ENCODE measurements around the gene MED12L. TPM values are rescaled to one million over a fixed set of nuclear protein-coding genes. Genes with fewer than 3 reads are reported as not detected.
"Not testable (repeated sequence)": the region's sequence is repeated elsewhere in the genome, so short reads cannot be mapped to it uniquely, and the experiment has no call there.

MED12L gene
- total and polyA plus RNA-seq, 8 donors, result 0.08 to 0.88 (median 0.45) TPM

DNA sequence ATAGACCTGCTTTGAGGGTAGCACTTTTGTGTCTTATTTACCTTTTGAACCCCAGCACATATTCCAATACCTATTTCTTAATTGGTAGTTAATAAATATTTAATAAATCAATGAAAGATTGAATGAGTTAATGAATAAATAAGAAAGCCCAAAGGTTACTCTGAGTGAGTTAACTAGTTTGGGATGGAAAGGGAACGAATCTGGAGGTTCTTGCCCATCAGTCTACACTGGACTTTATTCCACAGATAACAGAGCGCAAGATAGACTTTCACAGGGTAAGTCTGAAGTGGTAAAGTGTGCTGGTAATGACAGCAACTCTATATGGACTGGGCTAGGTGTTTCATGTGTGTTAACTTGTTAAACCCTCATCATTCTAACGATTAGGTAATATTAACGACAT is 33.1 kb upstream of the MED12L start:
- DNase-seq (no peak), FAIRE-seq (no peak), ATAC-seq (no peak)
- TF ChIP-seq, protein P1, sequence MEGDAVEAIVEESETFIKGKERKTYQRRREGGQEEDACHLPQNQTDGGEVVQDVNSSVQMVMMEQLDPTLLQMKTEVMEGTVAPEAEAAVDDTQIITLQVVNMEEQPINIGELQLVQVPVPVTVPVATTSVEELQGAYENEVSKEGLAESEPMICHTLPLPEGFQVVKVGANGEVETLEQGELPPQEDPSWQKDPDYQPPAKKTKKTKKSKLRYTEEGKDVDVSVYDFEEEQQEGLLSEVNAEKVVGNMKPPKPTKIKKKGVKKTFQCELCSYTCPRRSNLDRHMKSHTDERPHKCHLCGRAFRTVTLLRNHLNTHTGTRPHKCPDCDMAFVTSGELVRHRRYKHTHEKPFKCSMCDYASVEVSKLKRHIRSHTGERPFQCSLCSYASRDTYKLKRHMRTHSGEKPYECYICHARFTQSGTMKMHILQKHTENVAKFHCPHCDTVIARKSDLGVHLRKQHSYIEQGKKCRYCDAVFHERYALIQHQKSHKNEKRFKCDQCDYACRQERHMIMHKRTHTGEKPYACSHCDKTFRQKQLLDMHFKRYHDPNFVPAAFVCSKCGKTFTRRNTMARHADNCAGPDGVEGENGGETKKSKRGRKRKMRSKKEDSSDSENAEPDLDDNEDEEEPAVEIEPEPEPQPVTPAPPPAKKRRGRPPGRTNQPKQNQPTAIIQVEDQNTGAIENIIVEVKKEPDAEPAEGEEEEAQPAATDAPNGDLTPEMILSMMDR (IDR thresholded peaks at IDR 0.05), result no peak
- Histone ChIP-seq H3K27me3 (no peaks in the 10 kb centered on the region), H3K9me3 (no peaks in the 10 kb centered on the region), H3K4me3 (no peak overlapping the region), H3K27ac (no peak overlapping the region), H3K4me1 (no peaks in the 10 kb centered on the region), H3K36me3 (no peaks in the 10 kb centered on the region)
- 67 to 70% methylated on average over 4 of the region's 4 CpGs for WGBS, 2 donors
- intact Hi-C loops (cut with DNase I), result no loop called here

DNA sequence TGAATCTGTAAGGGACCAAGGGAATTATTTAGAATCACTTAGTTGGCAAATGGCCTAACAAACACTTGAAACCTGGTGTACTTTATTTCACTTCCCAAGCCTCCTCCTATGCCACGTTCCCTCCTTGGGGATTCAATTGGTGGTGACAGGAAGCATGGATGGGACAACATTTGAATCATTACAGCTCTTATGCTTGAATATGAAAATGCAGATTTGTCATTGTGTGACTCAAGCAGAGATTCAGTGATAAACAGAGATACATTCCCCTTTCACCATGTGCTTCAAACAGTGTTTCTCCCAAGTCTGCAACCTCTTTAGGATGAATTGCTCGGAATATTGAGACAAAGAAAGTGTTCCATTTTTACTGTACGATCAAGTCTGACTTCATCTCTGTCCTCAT is 32.7 kb upstream of the MED12L start:
- WGBS, 2 donors, result 75 to 78% methylated on average over 3 of the region's 3 CpGs
- FAIRE-seq (no peak), DNase-seq (no peak), ATAC-seq (no peak)
- H3K27me3 ChIP-seq, result no peaks in the 10 kb centered on the region
- no peaks in the 10 kb centered on the region for H3K36me3 ChIP-seq
- intact Hi-C loops (cut with DNase I), result no loop called here
- no peaks in the 10 kb centered on the region for H3K4me1 ChIP-seq
- H3K27ac ChIP-seq, result no peak overlapping the region
- H3K9me3 ChIP-seq, result no peaks in the 10 kb centered on the region
- TF ChIP-seq, protein P1 (IDR thresholded peaks at IDR 0.05), result no peak
- no peak overlapping the region for H3K4me3 ChIP-seq

DNA sequence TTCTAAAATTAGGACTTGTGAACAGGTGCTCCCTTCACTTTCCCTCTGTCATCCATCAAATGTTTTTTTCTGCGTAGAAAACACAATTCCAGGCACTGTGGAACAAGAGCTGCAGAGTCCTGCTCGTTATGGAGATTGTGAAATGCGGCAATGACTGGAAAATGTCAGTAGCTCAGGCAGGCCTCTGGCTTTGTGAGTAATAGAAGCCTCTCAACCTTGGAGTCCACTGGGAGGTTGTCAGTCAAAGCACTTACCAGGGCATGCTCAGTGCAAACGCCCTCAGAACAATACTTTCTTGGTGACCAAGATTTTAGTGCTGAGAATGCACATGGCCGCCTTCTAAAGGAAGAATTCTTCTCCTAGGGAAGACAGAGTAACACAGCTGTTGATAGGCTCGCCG is 26.7 kb upstream of the MED12L start:
- no peaks in the 10 kb centered on the region for H3K9me3 ChIP-seq
- TF ChIP-seq, protein P1 (IDR thresholded peaks at IDR 0.05), result no peak
- DNase-seq (no peak), ATAC-seq (no peak), FAIRE-seq (no peak)
- no peak overlapping the region for H3K4me3 ChIP-seq
- no peaks in the 10 kb centered on the region for H3K27me3 ChIP-seq
- intact Hi-C loops (cut with DNase I), result no loop called here
- H3K4me1 ChIP-seq, result no peaks in the 10 kb centered on the region
- no peak overlapping the region for H3K27ac ChIP-seq
- 62 to 66% methylated on average over 7 of the region's 7 CpGs for WGBS, 2 donors
- H3K36me3 ChIP-seq, result no peaks in the 10 kb centered on the region

DNA sequence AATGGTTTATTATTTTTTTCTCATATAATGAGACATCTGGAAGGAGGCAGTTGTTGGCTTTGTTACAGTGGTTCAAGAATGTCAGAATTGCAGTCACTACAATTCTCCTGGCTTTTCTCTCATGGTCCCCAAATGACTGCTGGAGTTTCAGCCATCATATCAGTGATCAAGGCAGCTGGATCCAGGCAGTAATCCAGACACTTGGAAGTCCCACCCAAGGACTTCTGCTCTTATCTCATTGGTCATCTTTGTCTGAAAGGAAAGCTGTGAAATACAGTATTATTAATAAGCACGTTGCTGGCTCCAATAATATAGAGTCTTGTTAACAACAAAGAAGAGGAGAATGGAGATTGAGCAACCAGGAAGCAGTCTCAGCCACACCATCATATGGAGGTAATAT is 22.9 kb upstream of the MED12L start:
- intact Hi-C loops (cut with DNase I), result no loop called here
- H3K27ac ChIP-seq, result no peak overlapping the region
- FAIRE-seq, result no peak

DNA sequence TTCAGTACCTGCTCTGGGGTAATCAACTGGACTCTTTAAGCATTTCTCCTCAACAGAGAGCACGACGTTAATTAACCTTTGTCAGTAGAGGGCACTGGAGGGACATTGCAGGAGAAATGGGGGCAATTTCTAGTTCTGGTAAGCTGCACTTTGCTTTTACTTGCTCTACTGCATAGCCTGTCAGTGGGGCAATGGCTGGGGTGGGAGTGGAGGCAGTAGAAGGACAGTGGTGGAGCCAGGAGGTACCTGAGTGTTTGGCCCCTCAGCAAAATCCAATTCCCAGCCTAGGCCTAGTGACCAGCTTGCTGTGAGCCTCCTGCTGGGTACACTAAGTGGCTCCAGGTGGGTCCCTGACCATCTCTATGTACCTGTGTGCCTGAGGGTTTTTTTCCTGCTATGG is 18.3 kb upstream of the MED12L start:
- 61 to 81% methylated on average over 2 of the region's 2 CpGs for WGBS, 2 donors

More for the DNA sequence above, 22.9 kb upstream of the MED12L start:
- Histone ChIP-seq H3K4me1 (no peaks in the 10 kb centered on the region), H3K36me3 (no peaks in the 10 kb centered on the region), H3K9me3 (no peaks in the 10 kb centered on the region), H3K4me3 (no peak overlapping the region), H3K27me3 (no peaks in the 10 kb centered on the region)
- WGBS, 2 donors, result 11 to 27% methylated on average over 1 of the region's 1 CpG
- TF ChIP-seq, protein P1 (IDR thresholded peaks at IDR 0.05), result no peak
- DNase-seq, result no peak
- ATAC-seq, result no peak

DNA sequence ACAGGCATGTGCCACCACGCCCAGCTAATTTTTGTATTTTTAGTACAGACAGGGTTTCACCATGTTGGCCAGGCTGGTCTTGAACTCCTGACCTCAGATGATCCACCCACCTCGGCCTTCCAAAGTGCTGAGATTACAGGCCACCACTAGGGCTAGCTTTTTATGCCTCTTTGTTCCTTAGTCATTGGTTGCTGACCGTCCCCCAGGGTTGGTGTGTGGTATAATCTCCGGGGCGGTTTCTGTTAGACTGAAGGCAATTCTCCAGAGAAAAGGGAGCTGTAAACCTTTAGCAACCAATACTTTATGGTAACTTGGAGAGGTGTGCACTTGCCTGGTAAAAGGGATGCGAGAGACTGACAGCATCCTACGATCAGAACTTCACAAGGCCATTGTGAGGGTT is 12.6 kb upstream of the MED12L start:
- DNase-seq; H3K4me3 ChIP-seq; intact Hi-C loops (cut with DNase I); ATAC-seq; FAIRE-seq; H3K9me3 ChIP-seq; H3K36me3 ChIP-seq; H3K27ac ChIP-seq; H3K27me3 ChIP-seq; H3K4me1 ChIP-seq: not testable (repeated sequence)
- 79 to 84% methylated on average over 7 of the region's 7 CpGs for WGBS, 2 donors

More for the DNA sequence above, 18.3 kb upstream of the MED12L start:
- intact Hi-C loops (cut with DNase I), result no loop called here
- Histone ChIP-seq H3K27ac (no peak overlapping the region), H3K4me1 (no peaks in the 10 kb centered on the region), H3K9me3 (no peaks in the 10 kb centered on the region), H3K27me3 (no peaks in the 10 kb centered on the region), H3K4me3 (no peak overlapping the region), H3K36me3 (no peaks in the 10 kb centered on the region)
- TF ChIP-seq, protein P1 (IDR thresholded peaks at IDR 0.05), result no peak
- DNase-seq (no peak), ATAC-seq (no peak), FAIRE-seq (no peak)
